Skeletal muscle satellite cell (primary cell): ENCODE results near the gene AMH.
"Not testable (repeated sequence)": the region's sequence is repeated elsewhere in the genome, so short reads cannot be mapped to it uniquely, and the experiment has no call there.

ENCODE experiments used
- H3K27me3 ChIP-seq: 2 replicates; pipeline ENCODE4 v1.7.0; 2013; ENCODE audit warnings: low read length; ENCODE audit not compliant: control insufficient read depth, insufficient read depth
- H3K36me3 ChIP-seq: 2 replicates; pipeline ENCODE4 v1.7.0; 2013; ENCODE audit warnings: mild to moderate bottlenecking, control low read depth, low read length; ENCODE audit not compliant: insufficient read depth
- H3K4me1 ChIP-seq: 2 replicates; pipeline ENCODE4 v1.7.0; 2013; ENCODE audit warnings: low read length; ENCODE audit not compliant: control insufficient read depth, insufficient read depth
- H3K4me2 ChIP-seq: 2 replicates; pipeline ENCODE4 v1.7.0; 2013; ENCODE audit warnings: mild to moderate bottlenecking, low read length
- H3K4me3 ChIP-seq: 2 replicates; pipeline ENCODE4 v1.7.0; 2013; ENCODE audit warnings: low read length
- H3K9ac ChIP-seq: 2 replicates; pipeline ENCODE4 v1.7.0; 2013; ENCODE audit warnings: mild to moderate bottlenecking, low read depth, low read length, moderate library complexity
- H3K9me3 ChIP-seq: replicated peaks from 2 replicates; pipeline ENCODE4 v1.7.0; 2013; ENCODE audit warnings: mild to moderate bottlenecking, control low read depth, low read length

The AMH gene

GRCh38 chr19:2277138-2277537 is 28.0 kb downstream of the AMH start:
- H3K4me2 ChIP-seq: no peak overlapping the region
- no peaks in the 10 kb centered on the region for H3K9me3 ChIP-seq
- H3K27me3 ChIP-seq: no peaks in the 10 kb centered on the region
- H3K4me1 ChIP-seq: peaks cover 42% of the 10 kb centered on the region
- peaks cover 25% of the 10 kb centered on the region for H3K36me3 ChIP-seq
- H3K9ac ChIP-seq: no peak overlapping the region
- H3K4me3 ChIP-seq: no peak overlapping the region

- peaks cover 30% of the 10 kb centered on the region for H3K4me1 ChIP-seq
- no peak overlapping the region for H3K9ac ChIP-seq
These were observed 29.5 kb downstream of the AMH start for GRCh38 chr19:2278459-2279158.

DNA sequence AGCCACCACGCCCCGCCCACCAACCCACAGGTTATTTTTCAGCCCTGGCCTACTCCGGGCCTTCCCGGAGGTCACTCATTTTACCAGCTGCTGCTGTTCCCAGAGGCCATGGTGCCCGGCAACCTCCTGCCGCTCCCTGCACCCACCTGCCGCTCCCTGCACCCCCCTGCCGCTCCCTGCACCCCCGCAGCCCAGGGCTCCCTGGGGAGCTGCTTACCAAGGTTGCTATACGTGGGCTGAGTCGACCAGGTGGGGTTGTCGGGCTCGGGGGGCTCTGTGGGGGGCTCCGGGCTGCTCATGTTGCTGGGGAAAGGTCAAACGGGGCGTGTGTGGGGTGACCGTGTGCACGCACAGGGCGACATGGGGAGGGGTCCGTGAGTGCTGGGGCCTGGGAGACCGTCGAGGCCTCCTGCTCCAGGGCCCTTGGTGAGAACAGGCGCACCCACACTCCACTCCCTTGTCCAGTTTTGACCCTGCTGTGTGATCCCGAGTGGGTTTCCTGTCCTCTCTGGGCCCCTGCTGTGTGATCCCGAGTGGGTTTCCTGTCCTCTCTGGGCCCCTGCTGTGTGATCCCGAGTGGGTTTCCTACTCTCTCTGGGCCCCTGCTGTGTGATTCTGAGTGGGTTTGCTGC is 31.6 kb downstream of the AMH start:
- Histone ChIP-seq H3K9ac (no peak overlapping the region), H3K4me3 (no peak overlapping the region), H3K4me2 (no peak overlapping the region), H3K36me3 (peaks cover under 1% of the 10 kb centered on the region), H3K9me3 (no peaks in the 10 kb centered on the region), H3K27me3 (no peaks in the 10 kb centered on the region), H3K4me1 (peaks cover 14% of the 10 kb centered on the region)

More at GRCh38 chr19:2278459-2279158, 29.5 kb downstream of the AMH start:
- Histone ChIP-seq H3K4me3 (no peak overlapping the region), H3K36me3 (peaks cover 14% of the 10 kb centered on the region), H3K27me3 (no peaks in the 10 kb centered on the region), H3K9me3 (no peaks in the 10 kb centered on the region), H3K4me2 (no peak overlapping the region)

DNA sequence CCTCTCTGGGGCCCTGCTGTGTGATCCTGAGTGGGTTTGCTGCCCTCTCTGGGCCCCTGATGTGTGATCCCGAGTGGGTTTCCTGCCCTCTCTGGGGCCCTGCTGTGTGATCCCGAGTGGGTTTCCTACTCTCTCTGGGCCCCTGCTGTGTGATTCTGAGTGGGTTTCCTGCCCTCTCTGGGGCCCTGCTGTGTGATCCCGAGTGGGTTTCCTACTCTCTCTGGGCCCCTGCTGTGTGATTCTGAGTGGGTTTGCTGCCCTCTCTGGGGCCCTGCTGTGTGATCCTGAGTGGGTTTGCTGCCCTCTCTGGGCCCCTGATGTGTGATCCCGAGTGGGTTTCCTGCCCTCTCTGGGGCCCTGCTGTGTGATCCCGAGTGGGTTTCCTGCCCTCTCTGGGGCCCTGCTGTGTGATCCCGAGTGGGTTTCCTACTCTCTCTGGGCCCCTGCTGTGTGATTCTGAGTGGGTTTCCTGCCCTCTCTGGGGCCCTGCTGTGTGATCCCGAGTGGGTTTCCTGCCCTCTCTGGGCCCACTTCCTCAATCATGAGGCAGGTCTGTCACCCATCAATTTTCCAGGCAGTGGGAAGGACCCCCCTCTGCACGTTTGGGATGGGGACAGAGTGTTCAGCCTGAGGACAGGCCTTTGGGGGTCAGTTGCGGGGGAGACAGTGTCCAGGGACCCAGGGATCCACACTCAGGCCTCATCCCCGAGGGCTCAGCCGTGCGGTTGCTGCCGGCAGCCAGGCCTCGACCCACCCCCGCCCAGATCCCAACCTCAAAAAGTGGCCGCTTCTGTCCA is 32.3 kb downstream of the AMH start:
- H3K9me3 ChIP-seq, H3K36me3 ChIP-seq, H3K27me3 ChIP-seq, H3K9ac ChIP-seq, H3K4me1 ChIP-seq, H3K4me3 ChIP-seq: not testable (repeated sequence)
- H3K4me2 ChIP-seq: peak overlapping the region; percentile 45

GRCh38 chr19:2282062-2282861 is 33.1 kb downstream of the AMH start, which contains the start of gene PEAK3:
TSS of gene PEAK3 (minus strand) at chr19:2282175. CDS start at chr19:2280931, 1,244 bp downstream.
- H3K9ac ChIP-seq: no peak within 1 kb of the TSS

GRCh38 chr19:2282862-2283237 is 33.7 kb downstream of the AMH start:
- no peak overlapping the region for H3K9ac ChIP-seq
- no peak overlapping the region for H3K4me2 ChIP-seq
- H3K4me3 ChIP-seq: no peak overlapping the region
- peaks cover 2% of the 10 kb centered on the region for H3K27me3 ChIP-seq
- peaks cover 8% of the 10 kb centered on the region for H3K4me1 ChIP-seq
- H3K36me3 ChIP-seq: no peaks in the 10 kb centered on the region
- no peaks in the 10 kb centered on the region for H3K9me3 ChIP-seq

More at GRCh38 chr19:2282062-2282861, 33.1 kb downstream of the AMH start, which contains the start of gene PEAK3:
- Histone ChIP-seq H3K4me1 (peaks cover 8% of the 10 kb centered on the region), H3K4me3 (no peak within 1 kb of the TSS), H3K4me2 (peak within 1 kb of the TSS; percentile 45), H3K27me3 (no peaks in the 10 kb centered on the region), H3K36me3 (no peaks in the 10 kb centered on the region), H3K9me3 (no peaks in the 10 kb centered on the region)

DNA sequence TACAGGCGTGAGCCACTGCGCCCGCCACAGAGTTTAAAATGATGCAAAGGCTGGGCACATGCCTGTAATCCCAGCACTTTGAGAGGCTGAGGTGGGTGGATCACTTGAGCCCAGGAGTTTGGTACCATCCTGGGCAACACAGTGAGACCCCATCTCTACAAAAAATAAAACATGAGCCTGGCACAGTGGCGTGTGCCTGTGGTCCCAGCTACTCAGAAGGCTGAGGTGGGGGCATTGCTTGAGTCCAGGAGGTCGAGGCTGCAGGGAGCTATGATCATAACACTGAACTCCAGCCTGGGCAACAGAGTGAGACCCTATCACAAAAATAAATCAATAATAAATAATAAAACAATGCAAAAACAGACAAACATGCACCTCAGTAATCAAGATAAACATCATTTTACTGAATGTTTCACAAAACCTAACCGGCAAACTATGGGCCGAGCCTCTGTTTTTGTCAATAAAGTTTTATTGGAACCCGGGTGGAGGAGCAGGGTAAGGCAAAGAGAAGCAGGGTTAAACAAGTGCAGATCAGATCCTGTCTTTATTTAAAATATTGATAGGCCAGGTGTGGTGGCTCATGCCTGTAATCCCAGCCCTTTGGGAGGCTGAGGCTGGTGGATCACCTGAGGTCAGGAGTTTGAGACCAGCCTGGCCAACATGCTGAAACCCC is 34.8 kb downstream of the AMH start:
- no peaks in the 10 kb centered on the region for H3K36me3 ChIP-seq
- no peaks in the 10 kb centered on the region for H3K9me3 ChIP-seq
- no peak overlapping the region for H3K9ac ChIP-seq
- peaks cover 12% of the 10 kb centered on the region for H3K27me3 ChIP-seq
- no peak overlapping the region for H3K4me2 ChIP-seq
- peaks cover 8% of the 10 kb centered on the region for H3K4me1 ChIP-seq
- no peak overlapping the region for H3K4me3 ChIP-seq

- peaks cover 34% of the 10 kb centered on the region for H3K27me3 ChIP-seq
- H3K36me3 ChIP-seq: no peaks in the 10 kb centered on the region
- no peaks in the 10 kb centered on the region for H3K9me3 ChIP-seq
- no peak overlapping the region for H3K4me3 ChIP-seq
- H3K4me1 ChIP-seq: peaks cover 19% of the 10 kb centered on the region
- H3K4me2 ChIP-seq: no peak overlapping the region
- no peak overlapping the region for H3K9ac ChIP-seq
These were observed 37.4 kb downstream of the AMH start for GRCh38 chr19:2286402-2287140.

DNA sequence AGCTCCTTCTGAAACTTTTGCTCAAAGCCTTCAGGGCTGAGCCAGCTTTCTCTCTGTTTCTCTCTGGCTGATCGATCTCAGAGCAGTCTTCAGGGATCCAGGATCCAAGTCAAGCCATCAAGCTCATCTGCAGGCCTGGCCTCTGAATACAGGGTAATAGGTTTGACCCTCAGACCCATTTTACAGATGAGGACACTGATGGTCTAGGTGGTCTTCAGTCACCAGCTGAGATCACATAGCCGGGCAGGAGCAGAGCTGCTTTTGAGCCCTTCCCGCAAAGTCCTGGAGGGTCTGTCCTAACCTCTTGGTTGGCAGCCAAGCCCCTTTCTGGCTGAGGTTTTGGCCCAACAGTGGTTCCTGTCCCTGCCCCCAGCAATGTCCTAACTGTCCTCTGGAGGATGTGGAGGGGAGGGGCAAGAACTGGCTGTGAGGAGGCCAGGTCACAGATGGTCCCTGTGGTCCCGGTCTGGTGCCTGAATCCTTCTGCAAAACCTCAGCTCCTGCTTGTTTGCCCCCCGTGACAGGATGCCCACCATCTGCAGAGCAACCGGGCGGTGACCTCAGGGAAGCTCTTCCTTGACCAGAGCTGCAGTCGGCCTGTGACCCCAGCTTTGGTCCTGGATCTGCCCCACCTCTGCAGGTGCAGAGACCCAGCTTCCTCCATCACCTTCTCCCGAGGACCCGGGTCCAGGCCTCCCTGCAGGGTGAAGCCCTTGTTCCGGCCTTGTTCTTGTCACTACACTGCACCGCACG is 38.6 kb downstream of the AMH start:
- Histone ChIP-seq H3K4me3 (no peak overlapping the region), H3K9me3 (no peaks in the 10 kb centered on the region), H3K4me2 (no peak overlapping the region), H3K4me1 (peaks cover 11% of the 10 kb centered on the region), H3K36me3 (no peaks in the 10 kb centered on the region), H3K27me3 (peaks cover 34% of the 10 kb centered on the region), H3K9ac (no peak overlapping the region)

DNA sequence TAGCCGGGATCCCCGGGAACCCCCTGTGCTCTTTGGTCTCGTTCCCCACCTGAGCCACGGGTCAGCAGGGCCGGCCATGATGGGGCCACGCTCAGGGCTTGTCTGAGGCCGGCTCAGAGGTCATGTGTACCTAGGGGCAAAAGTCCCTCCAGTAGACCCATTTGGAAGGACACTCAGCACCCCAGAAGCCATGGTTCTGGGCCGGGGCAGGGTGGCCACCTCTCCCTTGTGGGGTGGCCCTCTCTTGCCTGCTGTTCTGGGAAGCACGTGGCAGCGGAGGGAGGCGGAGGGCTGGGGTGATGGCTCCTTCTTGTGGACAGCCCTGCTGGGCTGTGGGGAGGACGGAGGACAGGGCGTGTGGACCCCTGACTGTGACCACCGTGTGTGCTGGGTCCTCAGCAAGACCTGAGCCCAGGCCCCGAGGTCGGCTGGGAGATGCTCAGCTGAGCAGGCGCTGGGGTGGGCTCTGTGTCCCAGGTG is 39.3 kb downstream of the AMH start:
- Histone ChIP-seq H3K9ac (no peak overlapping the region), H3K27me3 (peaks cover 34% of the 10 kb centered on the region), H3K4me2 (no peak overlapping the region), H3K4me1 (peaks cover 11% of the 10 kb centered on the region), H3K4me3 (no peak overlapping the region), H3K36me3 (no peaks in the 10 kb centered on the region), H3K9me3 (no peaks in the 10 kb centered on the region)
